ENCODE data around the gene SAFB2. TPM values are rescaled to one million over a fixed set of nuclear protein-coding genes. Genes with fewer than 3 reads are reported as not detected.

The SAFB2 gene
- total RNA-seq, 1 experiment from 2014 or later: 98.6 TPM

DNA sequence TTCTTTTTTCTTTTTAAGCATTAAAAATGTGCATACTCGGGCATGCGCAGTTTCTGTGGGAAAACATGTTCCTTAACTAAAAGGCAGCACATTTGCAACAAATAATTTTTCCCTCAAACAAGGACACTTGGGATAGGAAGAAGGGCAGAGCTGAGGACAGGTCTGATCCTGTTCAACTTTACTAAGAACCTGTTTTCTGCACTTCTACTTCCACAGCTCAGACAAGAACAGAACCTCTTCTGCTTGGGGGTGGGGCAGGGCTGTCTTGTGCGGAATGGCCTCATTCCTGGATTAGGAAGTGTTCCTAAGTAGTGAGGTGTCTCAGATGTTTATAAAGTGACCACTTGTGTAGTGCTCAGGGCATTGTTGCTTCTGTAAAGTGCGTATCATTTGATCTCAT is 18.6 kb upstream of the SAFB2 start:
- no peaks in the 10 kb centered on the region for H3K27me3 Mint-ChIP-seq (ENCODE audit: insufficient read depth, unreplicated experiment)
- peaks cover 10% of the 10 kb centered on the region for H3K4me1 Mint-ChIP-seq (ENCODE audit: insufficient read depth, unreplicated experiment)
- H3K36me3 Mint-ChIP-seq (ENCODE audit: insufficient read depth, unreplicated experiment): peaks cover 81% of the 10 kb centered on the region
- TF ChIP-seq, protein P1, sequence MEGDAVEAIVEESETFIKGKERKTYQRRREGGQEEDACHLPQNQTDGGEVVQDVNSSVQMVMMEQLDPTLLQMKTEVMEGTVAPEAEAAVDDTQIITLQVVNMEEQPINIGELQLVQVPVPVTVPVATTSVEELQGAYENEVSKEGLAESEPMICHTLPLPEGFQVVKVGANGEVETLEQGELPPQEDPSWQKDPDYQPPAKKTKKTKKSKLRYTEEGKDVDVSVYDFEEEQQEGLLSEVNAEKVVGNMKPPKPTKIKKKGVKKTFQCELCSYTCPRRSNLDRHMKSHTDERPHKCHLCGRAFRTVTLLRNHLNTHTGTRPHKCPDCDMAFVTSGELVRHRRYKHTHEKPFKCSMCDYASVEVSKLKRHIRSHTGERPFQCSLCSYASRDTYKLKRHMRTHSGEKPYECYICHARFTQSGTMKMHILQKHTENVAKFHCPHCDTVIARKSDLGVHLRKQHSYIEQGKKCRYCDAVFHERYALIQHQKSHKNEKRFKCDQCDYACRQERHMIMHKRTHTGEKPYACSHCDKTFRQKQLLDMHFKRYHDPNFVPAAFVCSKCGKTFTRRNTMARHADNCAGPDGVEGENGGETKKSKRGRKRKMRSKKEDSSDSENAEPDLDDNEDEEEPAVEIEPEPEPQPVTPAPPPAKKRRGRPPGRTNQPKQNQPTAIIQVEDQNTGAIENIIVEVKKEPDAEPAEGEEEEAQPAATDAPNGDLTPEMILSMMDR (IDR thresholded peaks at IDR 0.05; ENCODE audit: unreplicated experiment): no peak
- H3K9me3 Mint-ChIP-seq (ENCODE audit: unreplicated experiment): no peaks in the 10 kb centered on the region
- ChIA-PET POLR2A (interaction anchor here (1.1 kb wide), 1 partner anchor 17 kb away, joined by 3 read pairs; no protein-coding TSS in a partner anchor), CTCF (interaction anchor here (0.6 kb wide), 1 partner anchor 982 kb away, joined by 5 read pairs; no protein-coding TSS in a partner anchor)
- intact Hi-C loops (cut with micrococcal nuclease): no loop called here
- DNase-seq (ENCODE audit: unreplicated experiment): no peak
- H3K4me3 Mint-ChIP-seq (ENCODE audit: unreplicated experiment): no peak overlapping the region
- H3K27ac Mint-ChIP-seq (ENCODE audit: low read depth, unreplicated experiment): no peak overlapping the region
- no TSS peak for BruUV-seq (replicated peaks)

DNA sequence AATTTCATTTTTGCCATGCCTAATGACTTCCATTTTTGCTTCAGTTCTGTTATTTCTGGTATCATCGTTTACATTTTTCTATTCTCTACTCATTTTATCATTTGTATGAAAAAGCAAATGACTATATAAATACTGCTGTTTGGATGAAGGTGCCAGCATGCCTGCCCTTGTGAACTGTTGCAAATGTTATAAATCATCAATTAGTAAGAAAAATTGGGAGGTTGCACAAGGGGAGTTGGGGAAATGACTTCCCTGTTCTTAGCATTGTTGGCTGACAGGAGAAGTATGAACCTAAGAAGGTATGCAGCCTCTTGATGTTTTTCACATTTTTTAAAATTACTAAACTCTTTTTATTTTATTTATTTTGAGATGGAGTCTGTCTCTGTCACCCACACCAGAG is 15.4 kb upstream of the SAFB2 start:
- peaks cover 10% of the 10 kb centered on the region for H3K4me1 Mint-ChIP-seq (ENCODE audit: insufficient read depth, unreplicated experiment)
- intact Hi-C loops (cut with micrococcal nuclease): no loop called here
- TF ChIP-seq, protein P1 (IDR thresholded peaks at IDR 0.05; ENCODE audit: unreplicated experiment): no peak
- no peak overlapping the region for H3K4me3 Mint-ChIP-seq (ENCODE audit: unreplicated experiment)
- no peak for DNase-seq (ENCODE audit: unreplicated experiment)
- H3K36me3 Mint-ChIP-seq (ENCODE audit: insufficient read depth, unreplicated experiment): peaks cover 66% of the 10 kb centered on the region
- no peaks in the 10 kb centered on the region for H3K9me3 Mint-ChIP-seq (ENCODE audit: unreplicated experiment)
- ChIA-PET POLR2A (no interaction called here), CTCF (no interaction called here)
- no peaks in the 10 kb centered on the region for H3K27me3 Mint-ChIP-seq (ENCODE audit: insufficient read depth, unreplicated experiment)
- H3K27ac Mint-ChIP-seq (ENCODE audit: low read depth, unreplicated experiment): no peak overlapping the region
- no TSS peak for BruUV-seq (replicated peaks)

DNA sequence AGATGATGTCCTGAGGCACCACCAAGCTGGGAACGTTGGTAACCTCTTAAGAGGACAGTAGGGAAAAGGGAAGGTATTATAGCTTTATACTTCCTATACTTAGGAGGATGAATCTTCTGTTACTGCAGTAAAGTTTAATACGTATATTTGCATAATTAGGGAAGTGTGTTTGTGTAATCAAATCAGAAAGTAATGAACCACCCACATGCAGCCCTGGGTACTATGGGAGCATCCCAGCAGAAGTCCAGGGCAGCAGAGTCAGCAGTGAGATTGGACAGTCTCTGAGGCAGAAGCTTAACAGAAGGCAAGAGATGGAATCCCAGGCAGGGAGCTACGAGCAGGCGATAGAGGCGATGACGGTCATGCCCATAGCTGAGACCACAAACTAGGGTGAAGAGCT is 12.9 kb upstream of the SAFB2 start:
- POLR2A ChIA-PET: interaction anchor here (3.0 kb wide), 1 partner anchor 12 kb away, joined by 21 read pairs; the partner anchor contains the start of genes SAFB and SAFB2
- TF ChIP-seq, protein P1 (IDR thresholded peaks at IDR 0.05; ENCODE audit: unreplicated experiment): no peak
- DNase-seq (ENCODE audit: unreplicated experiment): no peak
- intact Hi-C loops (cut with micrococcal nuclease): no loop called here
- Mint-ChIP-seq H3K4me1 (ENCODE audit: insufficient read depth, unreplicated experiment) (peaks cover 16% of the 10 kb centered on the region), H3K9me3 (ENCODE audit: unreplicated experiment) (no peaks in the 10 kb centered on the region), H3K36me3 (ENCODE audit: insufficient read depth, unreplicated experiment) (peaks cover 59% of the 10 kb centered on the region), H3K4me3 (ENCODE audit: unreplicated experiment) (no peak overlapping the region), H3K27ac (ENCODE audit: low read depth, unreplicated experiment) (peak overlapping the region; percentile 50), H3K27me3 (ENCODE audit: insufficient read depth, unreplicated experiment) (no peaks in the 10 kb centered on the region)
- no TSS peak for BruUV-seq (replicated peaks)
- CTCF ChIA-PET: interaction anchor here (1.5 to 2.5 kb wide), 2 partner anchors 11 to 13 kb away, joined by 4 to 7 read pairs; no protein-coding TSS in a partner anchor

DNA sequence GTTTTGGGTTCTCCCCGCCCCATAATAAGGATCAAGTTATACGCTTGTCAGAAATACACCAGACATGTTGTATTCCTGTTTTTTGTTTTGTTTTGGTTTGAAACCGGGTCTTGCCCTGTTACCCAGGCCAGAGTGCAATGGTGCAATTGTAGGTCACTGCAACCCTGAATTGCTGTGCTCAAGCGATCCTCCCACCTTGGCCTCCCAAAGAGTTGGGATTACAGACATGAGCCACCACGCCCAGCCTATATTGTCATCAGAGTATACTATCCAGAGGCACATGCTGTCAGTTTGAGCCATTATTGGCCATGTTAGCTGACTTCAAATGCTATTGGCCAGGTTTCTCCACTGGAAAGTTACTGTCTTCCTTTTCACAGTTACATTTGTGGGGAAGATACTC is 10.1 kb upstream of the SAFB2 start:
- H3K9me3 Mint-ChIP-seq (ENCODE audit: unreplicated experiment): no peaks in the 10 kb centered on the region
- BruUV-seq (replicated peaks): no TSS peak
- intact Hi-C loops (cut with micrococcal nuclease): no loop called here
- ChIA-PET POLR2A (interaction anchor here (1.0 kb wide), 1 partner anchor 10 kb away, joined by 4 read pairs; the partner anchor contains the start of genes SAFB and SAFB2), CTCF (no interaction called here)
- peaks cover 17% of the 10 kb centered on the region for H3K4me1 Mint-ChIP-seq (ENCODE audit: insufficient read depth, unreplicated experiment)
- H3K27ac Mint-ChIP-seq (ENCODE audit: low read depth, unreplicated experiment): no peak overlapping the region
- DNase-seq (ENCODE audit: unreplicated experiment): no peak
- TF ChIP-seq, protein P1 (IDR thresholded peaks at IDR 0.05; ENCODE audit: unreplicated experiment): no peak
- no peaks in the 10 kb centered on the region for H3K27me3 Mint-ChIP-seq (ENCODE audit: insufficient read depth, unreplicated experiment)
- H3K4me3 Mint-ChIP-seq (ENCODE audit: unreplicated experiment): no peak overlapping the region
- H3K36me3 Mint-ChIP-seq (ENCODE audit: insufficient read depth, unreplicated experiment): peaks cover 63% of the 10 kb centered on the region

Measured in MCF 10A (cell line).